Measurements from ENCODE around the gene ZNF385D.

- TF ChIP-seq CTCF (conservative IDR thresholded peaks at IDR 0.05 in 1 of 2, IDR thresholded peaks at IDR 0.05 in 1 of 2; ENCODE audit: extremely low read depth in 1 of 2, insufficient read depth in 1 of 2, low read depth in 1 of 2, low read length in 2 of 2) (no peak), EZH2 (IDR thresholded peaks at IDR 0.05; ENCODE audit: borderline replicate concordance, low read length) (no peak)
These were observed 208.2 kb downstream of the ZNF385D start for GRCh38 chr3:21542656-21543379.

All from mammary epithelial cell (primary cell).